DMS114 treated with DMSO at 0.1 percent for 48 hours (cell line): Measurements from ENCODE around the gene CC2D2A.

Experiments
- DNase-seq: peaks from one replicate; lab custom pipeline; 2025; ENCODE audit not compliant: unreplicated experiment; lab: John Stamatoyannopoulos, UW

CC2D2A gene

DNA sequence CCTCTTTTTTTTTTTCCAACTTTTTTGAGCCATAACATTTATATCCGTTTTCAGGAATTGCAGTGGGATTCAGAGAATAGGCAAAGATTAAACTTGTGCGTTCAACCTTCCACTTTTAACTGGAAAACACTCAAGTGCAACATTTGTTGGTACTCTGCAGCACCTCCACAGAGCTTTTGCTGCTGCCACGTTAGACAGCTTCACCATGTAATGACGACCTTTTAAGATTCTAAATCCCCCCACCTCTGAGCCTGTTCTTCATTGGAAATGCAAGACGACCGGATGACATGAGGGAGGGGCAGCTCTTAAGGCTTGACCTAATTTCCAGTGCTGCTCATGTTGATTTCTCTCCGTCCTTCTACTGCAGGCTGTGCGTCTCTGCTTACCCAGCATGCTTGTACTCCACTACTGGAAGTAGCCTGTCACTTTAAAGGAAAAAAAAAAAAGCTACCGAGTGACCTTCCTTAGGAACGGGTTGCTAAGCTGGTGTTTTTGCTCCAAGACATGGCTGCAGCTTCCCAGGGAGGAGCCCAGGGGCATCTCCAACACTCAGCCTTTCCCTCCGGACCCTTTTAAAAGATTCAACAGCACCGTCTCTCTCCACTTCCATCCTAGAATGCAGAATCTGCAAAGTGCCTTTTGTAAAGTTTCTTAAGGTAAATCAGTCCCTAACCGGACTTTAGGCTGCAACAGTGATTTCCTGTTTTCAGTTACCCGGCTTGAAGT, at the start of gene CC2D2A:
Gene CC2D2A, plus strand, starts transcription at position 481 of the 726 bp plus-strand sequence. CDS start 6,051 bp downstream, outside the sequence.
- no peak for DNase-seq

DNA sequence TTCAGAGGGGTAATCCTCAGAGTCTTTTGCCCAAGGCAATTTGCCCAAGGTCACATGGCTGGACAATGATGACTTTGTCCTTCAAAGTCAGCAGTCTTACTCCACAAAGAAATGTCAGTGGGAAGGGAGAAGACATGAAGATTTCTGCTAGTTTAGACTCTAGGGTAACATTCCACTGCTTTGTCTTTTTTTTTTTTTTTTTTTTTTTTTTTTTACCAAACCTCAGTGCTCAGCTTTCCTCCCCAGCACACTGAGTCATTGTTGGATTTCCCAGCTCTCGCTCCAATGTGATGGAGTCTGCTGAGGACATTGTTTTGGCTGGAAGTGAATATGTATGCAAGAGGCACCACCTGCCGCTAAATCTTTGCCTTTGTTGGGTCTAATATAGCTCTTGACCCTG, 49.0 kb upstream of the CC2D2A start:
- no peak for DNase-seq

DNA sequence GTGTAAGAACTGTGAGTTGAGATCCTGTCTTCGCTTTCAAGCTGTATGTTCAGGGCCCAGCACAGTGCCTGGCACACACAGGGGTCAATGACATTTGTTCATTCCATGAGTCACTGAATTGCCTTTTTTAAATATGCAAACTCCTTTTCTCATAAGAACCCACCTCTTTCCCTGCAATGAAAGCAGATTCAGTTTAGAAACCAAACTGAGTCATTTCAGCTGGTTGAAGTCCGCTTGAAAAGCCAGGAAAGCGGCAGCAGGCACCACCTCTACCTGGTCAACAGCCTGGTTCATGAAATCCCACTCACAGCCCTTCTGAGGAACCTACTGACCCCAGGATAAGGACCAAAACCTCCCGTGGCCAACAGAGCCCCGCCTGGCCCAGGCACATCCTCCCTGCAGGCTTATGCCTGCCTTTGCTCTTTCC, 46.4 kb upstream of the CC2D2A start:
- DNase-seq, result no peak

DNA sequence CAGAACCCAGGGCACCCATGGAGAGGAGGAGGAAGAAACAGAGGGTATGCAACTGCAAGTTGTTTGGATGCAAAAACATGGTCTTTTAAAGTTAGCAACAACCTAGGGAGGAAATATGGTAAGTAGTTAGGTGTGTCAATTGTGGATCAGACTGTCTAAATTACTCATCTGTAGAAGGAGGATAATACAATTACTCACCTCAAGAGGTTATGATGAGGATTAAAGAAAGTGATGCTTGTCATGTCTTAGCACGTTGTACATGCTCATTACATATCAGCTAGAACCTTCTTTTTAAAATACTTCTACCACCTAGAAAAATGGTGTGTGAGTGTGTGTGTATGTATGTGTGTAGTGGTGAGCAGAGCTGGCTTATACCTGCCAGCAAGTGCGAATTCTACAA, 44.2 kb upstream of the CC2D2A start:
- DNase-seq, result no peak

DNA sequence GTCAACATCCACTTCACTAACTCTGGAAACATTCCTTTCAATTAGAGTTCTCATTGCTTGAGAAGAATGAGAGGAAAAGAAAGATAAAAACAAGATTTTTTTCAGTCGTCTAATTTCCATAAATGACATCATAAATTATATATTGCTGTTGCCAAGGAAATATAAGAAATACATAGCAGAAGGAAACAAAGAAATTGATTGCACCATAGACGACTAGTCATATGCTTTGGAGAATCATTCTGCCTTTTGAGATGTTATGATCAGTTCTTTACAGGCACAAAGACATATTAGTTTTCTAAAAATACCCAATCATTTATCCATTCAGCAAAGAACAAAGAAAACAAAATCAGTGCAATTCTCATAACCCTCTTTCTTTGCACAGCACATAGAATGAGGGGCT, 42.5 kb upstream of the CC2D2A start:
- no peak for DNase-seq

DNA sequence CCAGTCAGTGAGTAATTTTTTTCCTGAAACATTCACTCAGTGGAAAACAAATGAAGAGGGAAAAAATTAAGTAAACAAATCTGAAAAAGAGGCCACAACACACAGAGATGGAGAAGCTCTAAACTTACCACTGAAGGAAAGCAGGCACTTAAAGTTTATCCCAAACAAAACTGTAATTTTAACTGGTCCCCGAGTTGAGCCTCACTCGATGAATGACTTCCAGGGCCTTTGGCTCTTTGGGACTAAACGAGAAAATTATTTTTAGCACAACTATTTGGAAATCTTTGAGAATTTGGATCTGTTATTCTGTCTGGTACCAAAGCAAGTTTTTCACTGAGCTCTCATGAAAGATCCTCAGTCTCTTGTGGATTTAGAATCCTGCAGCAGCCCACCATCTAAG, 42.0 kb upstream of the CC2D2A start, which contains the start of gene C1QTNF7:
Gene C1QTNF7, plus strand, starts transcription at position 333 of the 400 bp plus-strand sequence. CDS start 7,711 bp downstream, outside the sequence.
- no peak for DNase-seq

DNA sequence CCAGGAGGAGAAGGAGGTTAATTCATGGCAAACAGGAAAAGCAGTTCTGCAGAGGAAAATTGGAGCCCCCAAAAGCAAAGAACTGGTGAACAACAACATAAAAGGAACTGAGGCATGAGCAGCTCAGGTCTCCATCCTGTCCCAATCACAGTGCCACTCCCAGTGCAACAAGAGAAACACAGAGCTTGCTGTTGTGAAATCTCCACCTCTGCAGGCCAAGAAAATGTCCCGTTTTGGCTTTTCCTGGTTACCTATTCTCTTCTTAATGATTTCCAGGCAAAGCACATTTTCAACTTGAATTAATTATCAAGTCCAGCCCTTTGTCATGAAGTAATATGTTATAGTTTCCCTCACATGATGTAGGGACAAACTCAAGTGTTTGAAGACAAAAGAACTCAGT, 41.1 kb upstream of the CC2D2A start:
- DNase-seq, result no peak

DNA sequence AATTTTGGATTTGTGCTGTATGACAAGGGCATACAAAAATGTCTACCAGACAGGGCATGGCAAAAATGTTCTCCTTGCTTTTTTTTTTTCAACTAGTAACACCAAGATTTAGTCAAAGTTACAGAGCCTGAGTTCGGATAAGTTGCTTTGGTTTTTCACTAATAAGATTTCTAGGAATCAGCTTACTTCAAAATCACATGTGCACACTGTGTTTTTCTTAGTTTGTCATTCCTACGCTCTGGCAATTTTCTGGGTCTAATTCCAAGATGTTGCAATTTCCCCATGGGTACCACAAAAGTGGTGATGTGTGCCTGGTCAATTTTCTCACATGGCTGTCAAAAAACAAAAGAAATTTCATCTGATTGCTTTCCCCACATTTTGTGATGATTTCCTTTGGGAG, 35.6 kb upstream of the CC2D2A start:
- DNase-seq, result no peak

DNA sequence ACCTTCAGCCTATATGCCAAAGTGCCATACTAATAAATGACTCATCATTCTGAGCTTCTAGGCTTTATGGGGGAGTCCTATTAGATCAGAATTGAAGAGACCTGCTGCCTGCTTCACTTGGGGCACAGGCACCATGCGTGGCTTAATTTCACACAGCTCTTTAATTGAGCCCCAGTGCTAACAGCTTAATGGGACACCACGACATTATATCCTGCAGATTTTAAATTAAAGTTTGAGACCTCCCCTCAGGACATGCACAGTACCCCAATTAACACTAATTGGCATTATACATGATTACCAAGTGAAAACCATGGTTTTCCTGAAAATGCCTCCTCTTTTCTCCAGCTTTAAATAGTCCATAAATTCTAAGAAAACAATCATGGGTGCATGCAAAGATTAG, 35.0 kb upstream of the CC2D2A start:
- DNase-seq, result no peak

DNA sequence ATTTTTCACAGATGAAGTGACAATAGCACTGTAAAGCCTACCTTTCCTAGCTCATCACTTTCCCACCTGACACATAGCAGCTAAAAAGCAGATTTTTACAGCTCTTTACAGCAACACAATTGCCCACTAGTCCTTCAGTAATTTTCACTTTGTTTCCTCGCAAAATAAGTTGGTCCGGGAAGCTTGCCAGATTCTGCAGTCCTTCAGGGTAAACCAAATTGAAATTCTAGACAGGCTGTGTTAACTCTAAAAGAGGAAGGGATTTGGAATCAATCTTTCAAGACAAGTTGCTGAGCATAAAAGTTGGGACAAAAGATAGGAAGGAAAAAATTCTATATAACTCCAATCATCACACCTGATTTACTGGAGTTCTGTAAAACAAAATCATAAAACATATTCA, 33.2 kb upstream of the CC2D2A start:
- DNase-seq, result no peak

DNA sequence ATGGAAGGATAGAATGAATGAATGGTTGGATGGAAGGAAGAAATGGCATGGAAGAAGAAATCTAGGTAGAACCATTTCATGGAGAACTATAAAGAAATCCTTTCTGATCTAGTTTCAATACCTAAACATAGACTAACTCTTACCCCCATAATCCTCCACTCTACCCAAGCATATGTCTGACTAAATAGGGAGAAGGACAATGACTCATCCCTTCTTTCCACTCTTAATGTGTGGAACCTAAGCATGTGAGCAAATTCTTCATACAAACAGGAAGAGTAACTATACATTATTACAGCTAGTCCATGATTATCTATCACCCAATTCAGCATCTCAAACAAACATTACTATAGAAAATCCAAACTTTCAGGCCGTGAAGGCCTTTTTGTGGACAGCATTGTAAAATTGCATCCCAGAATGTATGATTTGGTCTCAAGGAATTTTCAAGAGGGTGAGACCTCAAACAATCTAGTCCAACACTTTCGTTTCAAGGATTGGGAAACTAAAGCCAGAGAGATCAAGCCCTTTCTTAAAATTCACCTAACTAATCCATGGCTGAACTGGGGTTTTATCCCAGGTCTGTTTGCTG, 30.6 kb upstream of the CC2D2A start:
- no peak for DNase-seq

DNA sequence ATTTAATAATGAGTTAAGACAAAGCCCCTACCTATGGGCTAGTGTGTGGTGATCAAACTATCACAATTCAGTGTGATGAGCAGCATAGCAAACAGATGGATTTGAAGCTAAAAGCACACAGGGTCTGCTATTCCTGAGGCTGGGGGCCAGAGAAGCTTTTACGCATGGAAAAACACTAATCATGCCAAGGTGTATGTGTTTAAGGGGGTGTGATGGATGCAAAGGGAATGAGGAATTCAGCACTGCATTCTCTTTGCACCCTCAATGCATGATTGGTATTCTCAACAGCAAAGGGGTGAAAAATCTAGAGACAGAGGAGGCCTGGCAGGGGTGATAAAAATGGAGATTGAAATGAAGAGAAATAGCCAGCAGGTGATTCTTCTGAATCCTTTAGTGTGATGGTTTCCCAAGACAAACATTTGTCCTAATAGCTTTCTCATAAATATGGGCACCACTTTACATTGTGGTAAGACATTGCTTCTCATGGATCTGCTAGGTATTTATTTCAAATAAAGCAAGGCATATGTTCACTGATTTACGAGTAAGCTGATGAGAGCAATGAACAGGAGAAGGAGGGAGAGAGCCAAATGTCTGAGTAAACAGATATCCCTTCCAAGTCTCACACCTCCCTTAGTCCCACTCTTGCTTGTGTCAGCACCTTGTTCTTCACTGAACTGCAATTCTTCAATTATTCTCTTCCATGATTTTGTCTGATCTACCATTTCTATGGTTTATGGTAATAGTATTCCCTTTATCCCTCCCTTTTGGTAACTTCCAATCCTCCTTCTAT, 26.1 kb upstream of the CC2D2A start:
- DNase-seq, result no peak

DNA sequence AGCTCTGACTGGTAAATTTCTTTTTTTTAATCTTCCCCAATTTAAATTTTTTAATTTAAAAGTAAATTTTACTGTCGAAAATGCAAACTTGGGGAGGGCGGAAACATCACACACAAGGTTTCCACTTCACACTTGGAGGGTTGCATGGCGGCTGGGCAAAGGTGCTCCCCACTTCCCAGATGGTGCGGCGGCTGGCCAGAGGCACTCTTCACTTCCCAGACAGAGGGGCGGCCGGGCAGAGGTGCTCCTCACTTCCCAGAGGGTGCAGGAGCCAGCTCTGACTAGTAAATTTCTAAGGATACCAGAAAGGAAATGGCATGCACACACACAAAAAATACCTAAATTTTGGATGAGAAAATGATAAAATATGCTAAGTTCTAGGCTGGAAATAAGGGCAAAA, 25.4 kb upstream of the CC2D2A start:
- no peak for DNase-seq

DNA sequence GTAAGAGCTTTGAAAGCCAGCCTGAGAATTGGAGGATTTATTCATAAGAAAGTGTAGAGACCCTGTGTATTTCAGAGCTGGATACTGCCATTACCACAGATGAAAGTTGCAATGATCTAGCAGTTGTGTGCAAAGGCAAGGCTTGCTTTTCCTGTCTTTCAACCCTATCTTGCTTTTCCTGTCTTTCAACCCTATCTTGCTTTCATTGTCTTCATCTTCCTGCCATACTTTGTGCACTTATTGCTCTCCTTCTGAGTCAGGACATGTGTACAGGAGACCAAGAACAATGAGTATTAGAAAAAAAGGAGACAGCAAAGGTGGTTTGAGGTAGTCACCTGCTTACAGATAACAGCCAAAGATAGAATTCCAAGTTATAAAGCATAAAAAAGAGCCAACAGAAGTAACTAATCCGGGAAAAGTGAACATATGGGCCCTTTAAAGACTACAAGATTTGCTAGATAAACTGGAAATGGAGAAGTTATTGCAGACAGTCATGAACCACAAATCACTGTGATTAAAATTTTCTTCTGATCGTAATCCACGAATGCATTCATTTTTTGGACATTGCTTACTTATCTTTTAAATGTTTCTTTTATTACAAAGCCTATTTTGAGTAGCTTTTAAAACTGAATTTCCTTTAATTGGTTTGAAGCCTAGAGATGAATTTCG, 24.7 kb upstream of the CC2D2A start:
- no peak for DNase-seq

DNA sequence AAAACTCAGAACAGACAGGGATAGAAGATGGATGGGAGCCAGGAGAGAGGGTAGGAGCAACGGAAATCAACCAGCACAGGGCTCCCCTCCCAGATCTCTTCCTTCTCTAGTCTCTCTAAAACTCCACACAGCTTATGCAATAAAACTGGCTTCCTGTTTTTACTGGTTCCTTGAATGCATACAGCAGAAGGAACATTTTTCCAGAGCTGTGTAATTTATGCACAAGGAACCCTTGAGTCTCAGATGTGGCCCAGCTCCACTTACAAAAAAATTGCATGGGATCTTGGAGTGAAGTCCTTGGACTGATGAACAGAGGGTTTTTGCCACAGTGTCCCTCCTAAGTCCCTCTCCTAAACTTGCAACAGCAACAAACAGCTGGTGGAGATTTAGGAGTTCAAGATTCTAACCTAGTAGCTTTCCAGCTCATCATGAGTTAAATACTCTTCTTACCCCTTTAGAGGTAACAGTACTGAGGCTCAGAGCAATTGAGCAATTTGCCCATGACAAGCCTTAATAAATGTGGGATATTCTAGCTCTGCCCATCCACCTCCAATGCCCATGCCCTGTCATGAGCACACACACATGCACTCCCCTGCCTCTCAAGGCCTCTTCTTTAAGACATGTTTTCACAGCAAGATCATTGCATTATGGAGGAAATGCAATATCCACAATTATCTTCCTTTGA, 18.4 kb upstream of the CC2D2A start:
- no peak for DNase-seq

DNA sequence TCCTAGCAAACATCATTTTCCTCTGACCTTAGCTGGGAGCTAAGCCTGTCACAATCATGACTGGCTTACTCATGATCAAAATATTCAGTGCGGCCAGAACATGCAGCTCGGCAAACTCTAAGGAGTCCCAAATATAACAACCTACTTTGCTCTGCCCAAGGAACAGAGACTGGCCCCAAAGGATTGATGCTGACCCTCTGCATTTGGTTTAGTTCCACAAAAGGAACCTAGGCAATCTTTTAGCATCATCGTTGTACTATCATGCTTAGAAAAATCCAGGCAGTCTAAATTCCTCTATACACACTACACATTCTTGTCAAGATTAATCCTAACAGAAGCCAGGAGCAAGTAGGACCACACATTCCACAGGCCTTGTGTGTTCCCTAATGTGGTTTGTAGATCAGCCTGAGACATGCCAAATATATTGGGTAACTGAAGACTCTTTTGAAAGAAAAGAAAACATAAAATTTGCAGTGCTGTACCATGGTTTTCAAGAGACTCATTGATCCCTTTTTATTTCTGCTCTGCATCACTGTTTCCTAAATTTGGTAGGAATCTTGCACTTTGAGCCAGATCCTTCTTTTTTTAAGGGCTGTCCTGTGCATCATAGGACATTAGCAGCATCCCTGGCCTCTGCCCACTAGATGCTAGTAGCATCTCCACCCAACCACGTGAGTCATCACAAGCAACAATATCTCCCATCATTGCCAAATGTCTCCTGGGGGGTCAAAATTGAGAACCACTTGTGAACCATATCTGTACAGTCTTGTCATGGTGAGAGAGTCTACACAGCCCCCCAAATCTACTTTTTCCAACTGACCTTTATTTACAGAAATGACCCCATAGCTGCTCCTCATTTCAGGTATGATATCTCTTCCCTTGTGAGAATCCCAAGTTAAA, 17.6 kb upstream of the CC2D2A start:
- no peak for DNase-seq

DNA sequence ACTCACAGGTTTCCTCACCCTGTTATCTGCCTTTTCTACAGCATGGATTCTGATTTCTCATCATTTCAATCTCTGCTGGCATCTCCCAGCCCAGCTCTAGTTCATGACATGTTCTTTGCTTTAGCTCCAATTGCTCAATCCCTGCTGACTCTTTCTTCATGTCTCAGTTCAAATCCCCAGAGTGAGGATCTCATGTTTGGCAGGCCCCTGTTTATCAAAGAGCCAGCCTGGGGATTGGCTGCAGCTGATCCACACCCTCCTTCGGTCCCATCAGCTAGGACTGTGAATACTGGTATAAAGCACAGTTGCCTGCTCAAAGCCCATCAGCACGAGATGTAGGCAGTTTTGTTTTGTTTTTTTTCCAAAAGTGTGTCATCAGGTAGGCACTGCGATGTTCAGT, 14.4 kb upstream of the CC2D2A start:
- DNase-seq, result no peak

DNA sequence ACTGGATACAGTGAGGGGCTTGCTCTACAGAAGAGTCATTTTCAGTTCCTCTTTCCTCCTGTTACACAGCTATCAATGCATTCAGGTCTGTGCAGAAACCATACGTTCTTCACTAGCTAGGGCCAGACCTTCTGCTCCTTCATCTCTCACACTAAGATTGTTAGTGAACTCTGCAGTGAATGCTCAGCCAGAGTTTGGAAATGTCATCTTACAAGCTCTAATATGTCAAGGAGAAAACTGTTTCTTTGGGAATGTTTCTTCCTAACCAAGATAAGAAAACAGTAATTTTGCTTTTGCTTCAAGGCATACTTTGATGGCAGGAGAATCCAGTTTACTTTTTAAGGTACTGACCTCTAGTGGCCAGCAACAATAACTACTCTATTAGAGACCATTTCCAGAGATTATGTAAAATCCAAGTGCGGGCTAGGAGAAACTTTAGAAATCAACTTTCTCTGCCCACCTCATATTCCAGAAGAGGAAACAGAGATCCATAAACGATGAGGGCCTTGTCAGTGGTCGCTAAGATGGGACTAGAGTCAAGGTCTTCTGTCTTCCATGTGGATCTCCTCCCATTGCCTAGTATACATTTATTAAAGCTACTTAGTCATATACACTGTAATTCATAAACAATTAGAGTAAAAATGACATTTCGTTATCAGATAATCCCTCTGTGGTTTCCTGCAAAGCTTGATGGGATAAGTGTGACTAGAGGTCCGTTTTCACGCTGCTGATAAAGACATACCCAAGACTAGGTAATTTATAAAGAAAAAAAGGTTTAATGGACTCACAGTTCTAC, 12.1 kb upstream of the CC2D2A start:
- peak; percentile 34 for DNase-seq

DNA sequence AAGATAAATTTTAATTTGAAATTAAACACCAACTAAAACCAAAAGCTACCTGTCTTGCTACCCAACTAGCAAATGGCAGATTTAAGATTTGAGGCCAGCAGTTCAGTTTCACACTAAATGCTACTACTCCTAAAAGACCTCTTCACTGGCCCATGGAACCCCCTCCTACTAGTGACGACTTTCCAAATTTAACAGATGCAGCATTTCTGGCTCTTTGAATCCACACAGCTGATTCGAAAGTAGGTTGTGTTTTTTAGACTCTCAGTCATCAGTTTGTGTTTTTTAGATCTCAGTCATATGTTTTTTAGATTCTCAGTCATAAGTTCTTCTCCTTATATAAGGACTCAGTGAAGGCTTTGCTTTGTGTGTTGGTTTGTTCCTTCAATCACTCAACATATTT, 11.1 kb upstream of the CC2D2A start:
- DNase-seq, result no peak
